ENCODE measurements around the gene GIT2.
"Not testable (repeated sequence)": the region's sequence is repeated elsewhere in the genome, so short reads cannot be mapped to it uniquely, and the experiment has no call there.

The GIT2 gene

DNA sequence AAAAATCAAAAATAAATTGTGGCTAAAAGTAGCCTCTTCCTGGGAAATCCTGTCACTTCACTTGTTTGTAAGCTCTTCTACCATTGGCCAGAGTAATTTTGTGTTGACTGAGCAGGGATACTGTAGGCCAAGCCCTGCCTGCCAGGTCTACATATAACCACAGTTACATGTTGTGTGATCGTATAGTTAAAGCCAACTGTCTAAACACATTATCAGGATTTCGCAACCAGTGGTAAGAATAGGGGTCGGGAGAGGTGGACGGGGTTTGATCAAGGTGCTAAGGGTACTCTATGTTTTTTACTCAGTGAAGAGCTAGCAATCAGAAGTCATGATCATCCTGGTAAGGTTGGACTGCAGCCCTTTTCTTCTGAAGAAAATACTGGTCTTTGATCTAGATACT, 16.5 kb upstream of the GIT2 start:
- H3K4me3 ChIP-seq = no peak overlapping the region
- no peak for DNase-seq (ENCODE audit: low spot score)
- no peak overlapping the region for H3K27ac ChIP-seq
- no peak for TF ChIP-seq CTCF (IDR thresholded peaks at IDR 0.05)

- no peak for DNase-seq (ENCODE audit: low spot score)
- H3K27ac ChIP-seq = no peak overlapping the region
Measured at GRCh38 chr12:110012137-110012536, 16.0 kb upstream of the GIT2 start.

GRCh38 chr12:110010853-110011723, 14.9 kb upstream of the GIT2 start:
- no peak overlapping the region for H3K27ac ChIP-seq
- H3K4me3 ChIP-seq = no peak overlapping the region
- TF ChIP-seq CTCF (IDR thresholded peaks at IDR 0.05) = no peak
- DNase-seq (ENCODE audit: low spot score) = no peak

More at GRCh38 chr12:110012137-110012536, 16.0 kb upstream of the GIT2 start:
- no peak overlapping the region for H3K4me3 ChIP-seq
- no peak for TF ChIP-seq CTCF (IDR thresholded peaks at IDR 0.05)

- DNase-seq (ENCODE audit: low spot score); H3K4me3 ChIP-seq; H3K27ac ChIP-seq: not testable (repeated sequence)
Measured at GRCh38 chr12:110008681-110009398, 12.7 kb upstream of the GIT2 start.

- H3K4me3 ChIP-seq = no peak overlapping the region
- DNase-seq (ENCODE audit: low spot score) = no peak
- TF ChIP-seq CTCF (IDR thresholded peaks at IDR 0.05) = no peak
- no peak overlapping the region for H3K27ac ChIP-seq
Measured at GRCh38 chr12:110007881-110008280, 11.7 kb upstream of the GIT2 start.

GRCh38 chr12:110006115-110006514, 9.9 kb upstream of the GIT2 start:
- TF ChIP-seq CTCF (IDR thresholded peaks at IDR 0.05) = no peak
- Histone ChIP-seq H3K4me3 (no peak overlapping the region), H3K27ac (no peak overlapping the region)
- no peak for DNase-seq (ENCODE audit: low spot score)

DNA sequence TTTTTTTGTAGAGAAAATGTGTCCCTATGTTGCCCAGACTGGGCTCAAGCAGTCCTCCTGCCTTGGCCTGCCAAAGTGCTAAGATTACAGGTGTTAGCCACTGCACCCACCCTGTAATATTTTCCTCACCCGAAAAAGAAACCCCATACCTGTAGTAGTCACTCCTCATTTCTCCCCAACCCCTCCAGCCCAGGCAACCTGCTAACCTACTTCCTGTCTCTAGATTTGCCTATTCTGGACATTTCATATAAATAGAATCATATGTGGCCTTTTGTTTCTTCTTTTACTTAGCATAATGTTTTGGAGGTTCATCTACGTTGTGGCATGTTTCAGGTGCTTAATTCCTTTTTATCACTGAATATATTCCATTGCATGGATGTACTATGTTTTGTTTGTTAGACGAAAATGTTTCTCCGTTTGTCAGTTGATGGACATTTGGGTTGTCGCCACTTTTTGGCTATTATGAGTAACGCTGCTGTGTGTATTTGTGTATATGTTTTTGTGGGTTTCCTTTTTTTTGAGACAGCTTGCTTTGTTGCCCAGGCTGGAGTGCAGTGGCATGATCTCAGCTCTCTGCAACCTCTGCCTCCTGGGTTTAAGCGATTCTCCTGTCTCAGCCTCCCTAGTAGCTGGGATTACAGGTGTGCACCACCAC, 9.3 kb upstream of the GIT2 start:
- DNase-seq (ENCODE audit: low spot score) = no peak
- no peak for TF ChIP-seq CTCF (IDR thresholded peaks at IDR 0.05)
- no peak overlapping the region for H3K4me3 ChIP-seq
- no peak overlapping the region for H3K27ac ChIP-seq
